HG02885 (cell line): ENCODE results near the gene NDUFV1.
"Not testable (repeated sequence)": the region's sequence is repeated elsewhere in the genome, so short reads cannot be mapped to it uniquely, and the experiment has no call there.

Experiments
- ATAC-seq: cut with Tn5 transposase; IDR thresholded peaks from one replicate; pipeline ENCODE4 v1.9.1; 2021; ENCODE audit warnings: mild to moderate bottlenecking; ENCODE audit not compliant: unreplicated experiment, poor library complexity

The NDUFV1 gene

DNA sequence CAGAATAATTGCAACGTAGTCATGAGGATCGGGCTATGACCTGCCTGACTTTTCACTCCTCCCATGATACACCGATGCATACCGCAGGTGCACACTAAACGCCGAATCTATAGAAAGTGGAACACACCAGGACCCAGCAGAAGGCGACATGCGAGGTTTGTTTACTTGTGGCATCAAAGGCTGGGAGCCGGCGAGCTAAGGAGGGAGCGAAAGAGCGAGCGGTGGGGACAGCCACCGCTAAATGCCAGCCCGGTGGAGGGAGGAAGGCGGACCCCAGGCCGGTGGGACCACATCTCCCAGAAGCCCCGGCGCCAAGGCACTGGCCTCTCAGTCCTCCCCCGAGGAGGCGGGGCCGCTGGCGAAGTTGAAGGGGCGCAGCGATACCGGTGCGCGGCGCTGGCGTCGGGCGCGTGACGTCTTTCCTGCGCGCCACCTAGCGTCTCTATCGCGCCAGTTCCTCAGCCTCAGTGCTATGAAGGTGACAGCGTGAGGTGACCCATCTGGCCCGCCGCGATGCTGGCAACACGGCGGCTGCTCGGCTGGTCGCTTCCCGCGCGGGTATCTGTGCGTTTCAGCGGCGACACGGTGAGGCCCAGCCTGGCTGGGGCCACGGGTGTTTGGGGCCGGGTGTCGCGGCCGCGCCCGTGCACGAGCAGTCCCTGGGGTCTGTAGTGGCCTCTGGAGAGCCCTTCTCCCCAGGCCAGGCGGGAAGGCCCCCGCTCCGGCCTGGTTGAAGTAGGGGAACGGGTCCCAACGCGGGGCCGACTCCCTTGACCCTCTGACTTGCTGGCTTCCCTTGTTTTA is at the start of gene NDUFV1:
Gene NDUFV1 (plus strand): TSS at position 445 of the 804 bp plus-strand sequence. CDS start 69 bp downstream, at position 514.
- ATAC-seq, result peak; percentile 97

DNA sequence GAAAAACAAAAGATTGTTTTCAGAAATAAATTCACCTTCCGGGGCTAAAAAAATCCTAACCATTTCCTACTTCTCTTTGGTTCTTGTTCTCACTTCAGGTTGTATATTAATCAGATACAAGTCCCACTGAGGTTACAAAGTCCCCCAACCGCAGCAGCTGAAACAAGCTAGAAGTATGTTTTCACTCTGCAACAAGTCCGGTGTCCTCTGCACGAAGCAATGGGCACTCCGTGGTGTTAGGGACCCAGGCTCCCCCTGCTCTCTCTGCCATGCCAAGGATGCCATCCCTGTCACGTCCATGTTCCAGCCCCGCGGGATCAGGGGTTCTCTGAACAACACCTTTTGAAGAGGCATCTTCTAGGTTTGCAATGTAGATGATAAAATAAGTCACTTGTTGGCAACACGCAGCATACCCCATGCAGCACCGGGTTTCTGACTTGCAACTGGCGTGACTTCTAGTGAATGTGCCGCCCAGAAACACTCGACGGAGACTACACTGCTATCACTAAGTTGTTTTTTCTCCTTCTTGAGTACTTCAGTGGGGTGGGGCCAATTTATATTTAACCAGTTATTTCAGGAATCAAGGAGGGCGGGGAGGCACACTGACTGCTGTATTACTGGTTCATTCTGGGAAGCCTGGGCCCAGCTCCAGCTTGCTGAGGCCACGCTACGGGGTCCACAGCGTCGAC is 48.5 kb upstream of the NDUFV1 start:
- ATAC-seq, result peak; percentile 45

DNA sequence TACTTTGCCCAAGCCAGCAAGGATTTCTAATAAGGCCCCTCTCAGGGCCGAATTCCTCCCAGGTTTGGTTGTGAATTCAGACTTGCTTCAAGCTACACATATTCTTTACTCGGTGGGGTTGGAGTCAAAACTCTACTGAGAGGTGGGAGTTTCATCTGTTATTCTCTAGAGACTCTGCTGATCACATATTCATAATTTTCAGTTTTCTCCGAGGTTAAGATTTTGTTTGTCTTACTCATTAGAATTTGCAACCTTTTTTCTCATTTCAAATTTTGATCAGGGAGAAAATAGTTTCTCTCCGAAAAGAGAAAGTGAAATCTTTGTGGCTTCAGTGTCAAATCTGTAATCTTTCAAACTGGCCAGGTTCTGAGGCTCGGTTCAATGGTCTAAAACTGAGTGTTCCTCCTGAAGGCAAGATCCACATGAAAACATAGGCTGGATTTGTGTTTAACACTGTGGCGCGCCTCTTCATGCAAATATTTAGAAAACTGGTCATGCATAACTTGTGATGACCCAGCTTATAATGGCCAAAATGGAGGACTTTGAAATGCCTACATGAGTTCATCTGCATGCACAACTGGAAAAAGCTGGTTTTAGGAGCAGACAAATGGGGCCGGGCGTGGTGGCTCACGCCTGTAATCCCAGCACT is 44.6 kb upstream of the NDUFV1 start:
- ATAC-seq, result peak; percentile 69

DNA sequence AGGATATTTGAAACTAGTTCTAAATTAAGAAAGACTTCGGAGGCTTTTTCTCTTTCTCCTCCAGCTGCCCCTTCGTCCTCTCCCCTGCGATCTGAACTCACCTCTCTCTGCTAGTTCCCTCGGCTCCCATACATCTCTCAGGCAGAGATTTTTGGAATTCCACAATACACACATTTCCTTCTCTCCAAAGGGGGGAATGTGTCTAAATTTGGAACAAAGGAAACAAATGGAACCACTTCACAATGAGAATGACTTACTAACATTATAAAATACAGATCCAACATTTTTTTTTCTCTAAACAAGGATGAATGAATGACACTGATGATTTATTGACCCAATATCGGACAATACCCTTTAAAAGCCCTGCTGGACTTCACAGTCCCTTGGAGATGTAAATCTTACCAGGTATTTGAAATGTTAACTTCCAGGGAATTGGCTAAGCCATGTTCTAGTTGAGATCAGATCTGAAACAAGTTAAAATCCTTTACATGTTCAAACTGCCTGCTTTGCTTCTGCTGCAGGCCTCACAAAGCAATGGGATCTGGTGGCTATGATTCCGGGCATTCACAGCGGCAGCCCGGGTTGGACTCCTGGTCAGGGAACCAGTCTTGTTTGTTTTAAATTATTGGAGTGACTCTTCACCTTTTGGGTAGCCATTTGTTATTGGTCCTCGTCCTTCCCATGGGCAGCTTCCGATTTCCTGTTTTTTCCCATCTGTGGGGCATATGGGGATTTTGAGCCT is 43.6 kb upstream of the NDUFV1 start:
- ATAC-seq, result no peak

DNA sequence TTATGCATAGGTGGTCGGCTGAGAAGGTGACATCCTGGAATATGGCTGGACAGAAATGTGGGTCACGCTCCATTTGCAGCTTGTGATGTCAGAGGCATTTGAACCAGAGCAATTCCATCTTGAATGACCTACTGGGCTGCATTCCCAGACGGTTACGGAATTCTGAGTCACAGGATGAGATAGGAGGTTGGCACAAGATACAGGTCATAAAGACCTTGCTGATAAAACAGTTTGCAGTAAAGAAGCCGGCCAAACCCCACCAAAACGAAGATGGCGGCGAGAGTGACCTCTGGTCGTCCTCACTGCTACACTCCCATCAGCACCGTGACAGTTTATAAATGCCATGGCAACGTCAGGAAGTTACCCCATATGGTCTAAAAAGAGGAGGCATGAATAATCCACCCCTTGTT is 43.0 kb upstream of the NDUFV1 start:
- ATAC-seq, result not testable (repeated sequence)

DNA sequence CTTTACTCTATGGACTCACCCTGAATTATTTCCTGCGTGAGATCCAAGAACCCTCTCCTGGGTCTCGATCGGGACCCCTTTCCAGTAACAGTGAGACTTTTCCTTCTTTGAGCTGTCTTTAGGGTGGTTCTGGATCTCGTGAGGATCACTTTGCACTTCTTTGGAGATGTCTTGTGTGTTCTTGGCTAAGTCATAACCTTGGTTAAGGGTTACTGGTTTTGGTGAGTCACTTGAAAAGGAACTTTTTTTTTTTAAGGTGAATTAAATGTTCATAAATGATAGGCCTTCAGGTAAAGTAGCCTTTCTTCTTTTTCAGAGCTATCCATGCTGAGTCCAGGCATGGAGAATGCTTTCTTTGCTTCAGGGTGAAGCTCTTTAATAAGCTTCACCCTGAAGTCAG is 42.5 kb upstream of the NDUFV1 start:
- no peak for ATAC-seq

DNA sequence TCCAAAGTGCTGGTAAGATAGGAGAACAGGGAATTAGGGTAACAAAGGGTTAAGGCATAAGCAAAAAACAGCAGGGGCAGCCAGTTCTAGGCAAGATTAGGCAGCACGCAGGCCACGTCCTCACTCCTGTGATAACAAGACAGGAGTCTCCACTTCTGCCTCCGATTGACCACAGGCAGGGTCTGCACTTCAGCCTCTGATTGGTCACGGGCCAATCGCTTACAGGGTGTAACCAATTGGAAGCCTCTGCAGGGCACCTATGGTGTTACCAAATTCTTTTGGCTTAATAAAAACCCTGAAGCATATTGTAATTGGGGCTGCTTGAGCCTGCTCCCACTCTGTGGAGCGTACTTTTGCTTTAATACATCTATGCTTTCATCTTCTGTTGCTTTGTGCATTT is 35.3 kb upstream of the NDUFV1 start:
- no peak for ATAC-seq

DNA sequence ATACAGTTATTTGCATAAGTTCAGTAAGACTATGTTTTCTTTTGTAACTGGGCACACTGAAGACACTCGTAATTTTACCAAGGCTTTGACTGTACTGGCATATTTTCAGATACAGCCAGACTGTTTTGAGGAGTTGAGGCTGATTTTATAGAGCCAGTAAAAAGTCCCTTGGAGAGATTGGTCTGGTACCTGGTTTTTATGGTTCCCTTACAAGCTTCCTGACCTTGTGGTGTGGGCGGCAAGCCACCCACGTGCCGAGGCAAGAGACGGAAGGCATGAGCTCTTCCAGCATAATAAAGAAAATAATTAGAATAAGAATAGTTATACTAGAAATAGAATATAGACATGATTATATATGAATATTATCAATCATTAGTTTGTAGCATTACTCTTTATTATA is 34.4 kb upstream of the NDUFV1 start:
- no peak for ATAC-seq

DNA sequence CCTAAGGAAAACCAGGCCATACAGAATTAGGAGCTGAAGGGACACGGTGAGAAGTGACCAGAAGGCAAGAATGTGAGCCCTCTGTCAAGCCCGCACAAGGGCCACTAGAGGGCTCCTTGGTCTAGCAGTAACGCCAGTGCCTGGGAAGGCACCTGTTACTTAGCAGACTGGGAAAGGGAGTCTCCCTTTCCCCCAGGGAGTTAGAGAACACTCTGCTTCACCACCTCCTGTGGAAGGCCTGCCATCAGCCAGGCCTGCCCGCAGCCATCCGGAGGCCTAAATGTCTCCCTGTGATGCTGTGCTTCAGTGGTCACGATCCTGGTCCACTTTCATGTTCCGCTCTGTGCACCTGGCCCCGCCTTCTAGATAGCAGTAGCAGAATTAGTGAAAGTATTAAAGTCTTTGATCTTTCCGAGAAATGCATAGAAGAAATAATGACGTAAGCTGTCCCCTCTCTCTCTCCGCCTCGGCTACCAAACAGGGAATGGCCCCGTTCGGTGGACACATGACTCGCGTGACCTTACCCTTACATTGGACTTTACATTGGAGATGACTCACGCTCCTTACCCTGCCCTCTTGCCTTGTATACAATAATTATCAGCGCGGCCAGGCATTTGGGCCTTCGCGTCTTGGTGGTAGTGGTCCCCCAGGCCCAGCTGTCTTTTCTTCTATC is 33.9 kb upstream of the NDUFV1 start:
- no peak for ATAC-seq

DNA sequence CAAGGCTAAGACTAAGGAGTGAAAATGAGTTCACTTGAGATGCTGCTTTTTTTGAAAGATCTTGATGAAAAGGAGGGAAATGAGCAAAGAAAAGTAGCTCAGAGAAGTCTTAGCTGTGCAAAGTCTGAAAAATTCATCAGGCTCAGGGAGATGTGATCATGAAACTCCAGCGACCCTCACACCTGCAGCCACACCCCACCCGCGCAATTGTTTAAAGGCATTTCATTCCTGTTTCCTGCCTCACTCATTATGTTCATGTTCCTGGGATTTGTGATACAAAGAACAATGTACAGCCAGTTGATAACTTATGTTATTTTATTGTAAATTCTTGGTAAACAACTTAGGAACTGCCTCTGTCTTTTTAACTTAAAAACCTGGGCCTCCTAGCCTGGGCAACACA is 31.8 kb upstream of the NDUFV1 start:
- no peak for ATAC-seq

DNA sequence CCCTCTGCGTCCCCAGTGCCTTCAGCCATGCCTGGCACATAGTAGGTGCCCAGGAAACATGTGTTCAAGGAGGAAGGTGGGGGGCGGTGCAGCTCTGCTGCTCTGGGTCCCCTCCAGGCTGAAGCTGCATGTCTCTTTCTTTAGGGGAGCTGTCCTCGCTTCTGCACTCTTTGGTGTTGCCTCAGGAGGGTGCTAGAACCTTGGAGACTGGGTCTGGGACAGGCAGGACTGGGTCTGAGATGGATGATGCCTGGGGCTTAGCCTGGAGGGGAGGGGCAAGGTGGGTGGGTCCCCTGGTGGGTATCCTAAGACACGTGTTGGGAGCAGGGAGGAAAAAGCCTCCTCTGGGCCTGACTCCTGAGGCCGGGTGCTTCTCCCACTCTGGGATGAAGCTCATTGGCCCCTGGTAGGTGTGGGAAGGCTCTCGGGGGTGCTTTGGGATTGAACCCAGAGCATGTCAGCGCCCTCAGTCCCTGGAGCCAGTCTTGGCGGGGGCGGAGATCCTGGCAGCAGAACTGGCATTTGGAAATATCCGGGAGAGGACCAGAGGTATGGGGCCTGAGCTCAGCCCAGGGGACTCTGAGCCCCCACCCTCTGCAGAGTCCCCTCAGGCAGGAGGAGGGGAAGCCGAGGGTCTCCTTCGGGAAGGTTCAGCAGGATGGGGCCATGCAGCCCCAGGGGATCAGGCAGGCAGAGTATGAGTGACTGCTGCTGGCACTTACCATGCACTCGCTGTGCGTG is 29.8 kb upstream of the NDUFV1 start:
- no peak for ATAC-seq

DNA sequence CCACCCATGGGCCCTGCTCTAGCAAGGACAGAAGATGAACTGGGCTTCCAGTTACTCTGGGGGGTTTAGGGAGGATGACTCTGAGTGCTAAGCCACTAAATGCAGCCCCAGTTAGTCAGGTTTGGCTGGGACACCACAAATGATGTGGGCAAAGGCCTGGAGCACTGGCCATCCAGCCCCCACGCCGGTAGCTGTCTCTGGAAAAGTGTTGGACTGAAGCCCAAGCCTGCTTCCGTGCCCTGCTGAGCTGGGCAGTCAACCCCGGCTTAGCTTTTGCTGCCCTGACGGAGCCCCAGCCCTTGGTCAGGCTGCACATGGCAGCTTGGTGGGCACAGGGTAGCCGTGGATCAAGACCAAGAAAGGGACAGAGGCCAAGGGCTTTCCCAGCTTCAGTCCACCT is 28.8 kb upstream of the NDUFV1 start:
- no peak for ATAC-seq

DNA sequence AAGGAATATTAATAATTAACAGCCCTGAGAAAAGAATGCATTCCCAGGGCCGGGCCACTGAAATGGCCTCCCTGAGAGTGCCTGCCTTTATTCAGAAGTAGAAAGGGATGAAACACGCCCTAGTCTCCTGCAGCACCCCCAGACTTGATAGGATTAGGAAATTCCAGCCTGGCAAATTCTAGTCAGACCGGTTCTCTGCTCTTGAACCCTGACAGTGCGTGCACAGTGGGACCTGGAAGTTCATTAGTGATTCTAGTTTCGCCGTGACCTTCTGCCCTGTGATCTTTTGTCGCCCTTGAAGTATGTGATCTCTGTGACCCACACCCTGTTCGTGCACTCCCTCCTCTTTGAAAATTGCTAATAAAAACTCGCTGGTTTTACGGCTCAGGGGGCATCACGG is 25.3 kb upstream of the NDUFV1 start:
- no peak for ATAC-seq

DNA sequence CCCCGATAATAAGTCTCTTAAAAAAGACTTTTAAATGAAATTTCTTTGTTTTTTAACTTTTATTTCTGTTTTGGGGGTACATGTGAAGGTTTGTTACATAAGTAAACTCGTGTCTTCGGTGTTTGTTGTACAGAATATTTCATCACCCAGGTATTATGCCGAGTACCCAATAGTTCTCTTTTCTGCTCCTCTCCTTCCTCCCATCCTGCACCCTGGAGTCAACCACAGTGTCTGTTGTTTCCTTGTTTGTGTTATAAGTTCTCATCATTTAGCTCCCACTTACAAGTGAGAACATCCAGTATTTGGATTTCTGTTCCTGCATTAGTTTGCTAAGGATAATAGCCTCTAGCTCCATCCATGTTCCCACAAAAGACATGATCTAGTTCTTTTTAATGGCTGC is 24.7 kb upstream of the NDUFV1 start:
- no peak for ATAC-seq

DNA sequence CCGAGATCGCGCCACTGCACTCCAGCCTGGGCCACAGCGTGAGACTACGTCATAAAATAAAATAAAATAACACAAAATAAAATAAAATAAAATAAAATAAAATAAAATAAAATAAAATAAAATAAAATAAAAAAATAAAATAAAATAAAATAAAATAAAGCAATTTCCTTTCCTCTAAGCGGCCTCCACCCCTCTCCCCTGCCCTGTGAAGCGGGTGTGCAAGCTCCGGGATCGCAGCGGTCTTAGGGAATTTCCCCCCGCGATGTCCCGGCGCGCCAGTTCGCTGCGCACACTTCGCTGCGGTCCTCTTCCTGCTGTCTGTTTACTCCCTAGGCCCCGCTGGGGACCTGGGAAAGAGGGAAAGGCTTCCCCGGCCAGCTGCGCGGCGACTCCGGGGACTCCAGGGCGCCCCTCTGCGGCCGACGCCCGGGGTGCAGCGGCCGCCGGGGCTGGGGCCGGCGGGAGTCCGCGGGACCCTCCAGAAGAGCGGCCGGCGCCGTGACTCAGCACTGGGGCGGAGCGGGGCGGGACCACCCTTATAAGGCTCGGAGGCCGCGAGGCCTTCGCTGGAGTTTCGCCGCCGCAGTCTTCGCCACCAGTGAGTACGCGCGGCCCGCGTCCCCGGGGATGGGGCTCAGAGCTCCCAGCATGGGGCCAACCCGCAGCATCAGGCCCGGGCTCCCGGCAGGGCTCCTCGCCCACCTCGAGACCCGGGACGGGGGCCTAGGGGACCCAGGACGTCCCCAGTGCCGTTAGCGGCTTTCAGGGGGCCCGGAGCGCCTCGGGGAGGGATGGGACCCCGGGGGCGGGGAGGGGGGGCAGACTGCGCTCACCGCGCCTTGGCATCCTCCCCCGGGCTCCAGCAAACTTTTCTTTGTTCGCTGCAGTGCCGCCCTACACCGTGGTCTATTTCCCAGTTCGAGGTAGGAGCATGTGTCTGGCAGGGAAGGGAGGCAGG is 23.2 kb upstream of the NDUFV1 start, which contains the start of gene GSTP1:
Gene GSTP1 (plus strand): TSS at position 566 of the 958 bp plus-strand sequence. CDS start 32 bp downstream, at position 598.
- peak; percentile 76 for ATAC-seq

DNA sequence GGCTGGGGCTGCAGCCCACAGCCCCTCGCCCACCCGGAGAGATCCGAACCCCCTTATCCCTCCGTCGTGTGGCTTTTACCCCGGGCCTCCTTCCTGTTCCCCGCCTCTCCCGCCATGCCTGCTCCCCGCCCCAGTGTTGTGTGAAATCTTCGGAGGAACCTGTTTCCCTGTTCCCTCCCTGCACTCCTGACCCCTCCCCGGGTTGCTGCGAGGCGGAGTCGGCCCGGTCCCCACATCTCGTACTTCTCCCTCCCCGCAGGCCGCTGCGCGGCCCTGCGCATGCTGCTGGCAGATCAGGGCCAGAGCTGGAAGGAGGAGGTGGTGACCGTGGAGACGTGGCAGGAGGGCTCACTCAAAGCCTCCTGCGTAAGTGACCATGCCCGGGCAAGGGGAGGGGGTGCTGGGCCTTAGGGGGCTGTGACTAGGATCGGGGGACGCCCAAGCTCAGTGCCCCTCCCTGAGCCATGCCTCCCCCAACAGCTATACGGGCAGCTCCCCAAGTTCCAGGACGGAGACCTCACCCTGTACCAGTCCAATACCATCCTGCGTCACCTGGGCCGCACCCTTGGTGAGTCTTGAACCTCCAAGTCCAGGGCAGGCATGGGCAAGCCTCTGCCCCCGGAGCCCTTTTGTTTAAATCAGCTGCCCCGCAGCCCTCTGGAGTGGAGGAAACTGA is 22.4 kb upstream of the NDUFV1 start:
- ATAC-seq, result no peak
